Effector memory CD4-positive, alpha-beta T cell (primary cell): ENCODE results near the gene C11orf52.

Experiments used
- DNase-seq, 3 donors: peaks; one replicate each; pipeline ENCODE4 v3.0.0-alpha.2; 2020
- H3K27ac ChIP-seq: 2 replicates; pipeline ENCODE4 v1.7.0; 2013; ENCODE audit warnings: mild to moderate bottlenecking, low read length, moderate library complexity; ENCODE audit not compliant: insufficient read depth, poor library complexity, severe bottlenecking
- H3K27me3 ChIP-seq: replicated peaks from 2 replicates; pipeline ENCODE4 v1.7.0; 2013; ENCODE audit warnings: mild to moderate bottlenecking, low read length; ENCODE audit not compliant: insufficient read depth, control insufficient read depth, poor library complexity, severe bottlenecking
- H3K36me3 ChIP-seq: 2 replicates; pipeline ENCODE4 v1.7.0; 2013; ENCODE audit warnings: mild to moderate bottlenecking, low read length, moderate library complexity; ENCODE audit not compliant: control insufficient read depth, insufficient read depth
- H3K4me1 ChIP-seq: 2 replicates; pipeline ENCODE4 v1.7.0; 2013; ENCODE audit warnings: low read length, mild to moderate bottlenecking; ENCODE audit not compliant: control insufficient read depth, insufficient read depth, poor library complexity, severe bottlenecking
- H3K4me3 ChIP-seq: 2 replicates; pipeline ENCODE4 v1.7.0; 2013; ENCODE audit warnings: low read length, low read depth, mild to moderate bottlenecking; ENCODE audit not compliant: insufficient read depth, poor library complexity, severe bottlenecking
- H3K9me3 ChIP-seq: 2 replicates; pipeline ENCODE4 v1.7.0; 2013; ENCODE audit warnings: mild to moderate bottlenecking, low read length, moderate library complexity; ENCODE audit not compliant: control insufficient read depth

C11orf52 gene

DNA sequence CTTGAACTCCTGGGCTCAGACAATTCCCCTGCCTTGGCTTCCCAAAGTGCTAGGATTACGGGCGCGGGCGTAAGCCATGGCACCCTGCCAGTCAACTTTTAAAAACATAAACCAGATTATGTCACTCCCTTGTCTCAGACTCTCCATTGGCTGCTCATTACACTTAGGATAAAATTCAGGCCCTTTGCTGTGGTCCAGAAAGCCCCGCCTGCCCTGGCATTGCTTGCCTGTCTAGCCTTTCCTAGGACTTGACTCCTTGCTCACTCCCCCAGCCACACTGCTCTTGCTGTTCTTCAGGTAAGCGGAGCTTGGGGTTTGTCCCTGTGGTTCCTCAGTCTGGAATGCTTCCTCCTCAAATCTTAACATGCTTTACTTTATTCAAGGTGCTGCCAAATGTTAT is 48.9 kb downstream of the C11orf52 start:
- no peaks in the 10 kb centered on the region for H3K9me3 ChIP-seq
- DNase-seq = no peak
- H3K27ac ChIP-seq = no peak overlapping the region
- H3K36me3 ChIP-seq = no peaks in the 10 kb centered on the region
- H3K4me3 ChIP-seq = no peak overlapping the region
- no peaks in the 10 kb centered on the region for H3K4me1 ChIP-seq
- H3K27me3 ChIP-seq = no peaks in the 10 kb centered on the region

DNA sequence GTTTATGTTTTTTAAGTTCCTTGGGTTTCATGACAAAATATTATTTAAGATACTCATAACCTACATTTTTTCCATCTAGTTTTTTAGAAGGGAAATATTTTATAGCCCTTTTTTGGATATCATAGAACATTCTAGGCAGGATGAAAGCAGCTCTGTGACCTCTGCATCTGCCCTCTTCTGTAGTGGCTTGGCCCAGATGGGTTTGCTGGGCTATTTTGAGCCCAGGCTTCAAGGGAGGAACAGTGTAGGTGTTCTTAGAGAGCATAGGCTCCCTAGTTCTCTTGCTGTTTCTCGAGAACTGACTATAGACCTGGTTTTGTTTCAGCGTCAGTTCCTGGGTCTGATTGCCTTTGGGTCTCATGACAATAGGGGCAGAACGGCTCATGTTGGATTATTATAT is 50.6 kb downstream of the C11orf52 start:
- Histone ChIP-seq H3K27ac (no peak overlapping the region), H3K4me1 (no peaks in the 10 kb centered on the region), H3K4me3 (no peak overlapping the region), H3K36me3 (no peaks in the 10 kb centered on the region), H3K9me3 (no peaks in the 10 kb centered on the region), H3K27me3 (no peaks in the 10 kb centered on the region)
- DNase-seq = no peak

GRCh38 chr11:111974446-111974845 is 55.7 kb downstream of the C11orf52 start:
- Histone ChIP-seq H3K4me3 (no peak overlapping the region), H3K27ac (no peak overlapping the region), H3K9me3 (no peaks in the 10 kb centered on the region), H3K36me3 (no peaks in the 10 kb centered on the region), H3K27me3 (peaks cover 9% of the 10 kb centered on the region), H3K4me1 (peaks cover 4% of the 10 kb centered on the region)
- no peak for DNase-seq

- H3K36me3 ChIP-seq = no peaks in the 10 kb centered on the region
- H3K4me1 ChIP-seq = peaks cover 4% of the 10 kb centered on the region
- no peak overlapping the region for H3K27ac ChIP-seq
- H3K27me3 ChIP-seq = peaks cover 9% of the 10 kb centered on the region
- no peak overlapping the region for H3K4me3 ChIP-seq
- DNase-seq = no peak
- no peaks in the 10 kb centered on the region for H3K9me3 ChIP-seq
Measured at GRCh38 chr11:111975076-111975806, 56.5 kb downstream of the C11orf52 start.

DNA sequence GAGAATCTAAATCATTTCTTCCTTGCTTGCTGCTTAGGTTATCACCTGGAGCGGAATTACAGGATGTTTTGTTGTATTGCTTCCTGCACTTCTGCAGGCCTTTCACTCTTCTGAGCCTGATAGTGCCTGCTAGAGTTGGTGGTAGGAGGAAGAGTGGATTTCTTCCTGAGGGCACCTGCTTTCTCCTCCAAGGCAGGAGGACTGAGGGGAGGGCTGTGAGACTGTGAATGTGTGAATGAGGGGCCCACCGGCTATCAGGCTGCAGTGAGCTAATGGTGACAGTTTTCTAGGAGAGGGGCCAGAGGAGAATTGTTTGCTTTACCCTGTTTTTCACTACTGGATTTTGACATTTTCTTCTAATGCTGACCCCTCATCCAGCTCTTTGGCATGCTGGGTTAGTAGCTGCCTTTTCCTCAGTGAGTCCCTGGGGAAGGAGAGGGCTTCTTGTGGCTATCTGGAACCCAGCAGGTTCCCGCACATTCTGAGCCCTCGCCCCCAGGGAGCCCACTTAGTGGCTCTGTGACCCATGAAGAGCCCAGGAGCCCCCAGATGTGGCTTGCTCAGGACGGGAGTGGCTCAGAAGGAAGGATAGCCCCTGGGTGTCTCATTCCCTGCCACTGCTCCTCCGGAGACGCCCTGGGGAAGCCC is 57.5 kb downstream of the C11orf52 start:
- Histone ChIP-seq H3K4me3 (no peak overlapping the region), H3K36me3 (no peaks in the 10 kb centered on the region), H3K9me3 (no peaks in the 10 kb centered on the region), H3K4me1 (peaks cover 4% of the 10 kb centered on the region), H3K27ac (no peak overlapping the region), H3K27me3 (peaks cover 9% of the 10 kb centered on the region)
- no peak for DNase-seq
